Small intestine (tissue), 7 donors: ENCODE results near the gene RCOR2. TPM values are rescaled to one million over a fixed set of nuclear protein-coding genes. Genes with fewer than 3 reads are reported as not detected.
"Not testable (repeated sequence)": the region's sequence is repeated elsewhere in the genome, so short reads cannot be mapped to it uniquely, and the experiment has no call there.

Experiments
- DNase-seq, 2 donors: peaks; one replicate each; pipeline versions ENCODE4 v3.0.0 to v3.0.0-alpha.2; 2013
- FAIRE-seq: peaks from 2 replicates; lab custom pipeline; 2012; peaks lifted over from hg19 to GRCh38; lab: Jason Lieb, UNC
- H3K27ac ChIP-seq, 3 donors: one replicate each; pipeline ENCODE4 v1.5.1; 2013; ENCODE audit warnings: low read length in 2 of 3, mild to moderate bottlenecking in 2 of 3, control low read depth in 1 of 3, inconsistent platforms in 1 of 3, low read depth in 1 of 3, moderate library complexity in 1 of 3
- H3K27me3 ChIP-seq, 3 donors: one replicate each; pipeline ENCODE4 v1.6.1; 2013; ENCODE audit warnings: low read length in 3 of 3, inconsistent platforms in 1 of 3; ENCODE audit not compliant: control insufficient read depth in 3 of 3, insufficient read depth in 3 of 3
- H3K36me3 ChIP-seq, 3 donors: one replicate each; pipeline ENCODE4 v1.6.1; 2013; ENCODE audit warnings: low read length in 3 of 3, inconsistent platforms in 1 of 3, low read depth in 1 of 3, mild to moderate bottlenecking in 1 of 3, moderate library complexity in 1 of 3; ENCODE audit not compliant: control insufficient read depth in 3 of 3, insufficient read depth in 2 of 3
- H3K4me1 ChIP-seq, 3 donors: one replicate each; pipeline ENCODE4 v1.6.1; 2013; ENCODE audit warnings: low read length in 2 of 3, inconsistent platforms in 1 of 3, low read depth in 1 of 3, mild to moderate bottlenecking in 1 of 3, moderate library complexity in 1 of 3; ENCODE audit not compliant: control insufficient read depth in 3 of 3, insufficient read depth in 2 of 3
- H3K4me3 ChIP-seq, 3 donors: one replicate each; pipeline ENCODE4 v1.5.1; 2013; ENCODE audit warnings: low read length in 3 of 3, control low read depth in 1 of 3, inconsistent platforms in 1 of 3, low read depth in 1 of 3, mild to moderate bottlenecking in 1 of 3, moderate library complexity in 1 of 3
- H3K9me3 ChIP-seq, 2 donors: one replicate each; pipeline ENCODE4 v1.6.1; 2013; ENCODE audit warnings: low read depth in 1 of 2, low read length in 1 of 2; ENCODE audit not compliant: control insufficient read depth in 2 of 2, insufficient read depth in 1 of 2
- WGBS, 3 donors: extraction: QIAGEN DNeasy Blood & Tissue Kit; methylation state at CpG; one replicate each; pipeline ENCODE4 v1.1.7; 2013; 5-methylcytosine and 5-hydroxymethylcytosine counted together
- polyA plus RNA-seq, 4 donors: library from polyadenylated mRNA; stranded (reverse) in 3 of 4; unstranded in 1 of 4; fragments of 200-250 nt in 3 of 4; fragments of 120-200 nt in 1 of 4; gene quantifications; one replicate each; pipeline versions ENCODE4 v1.2.1 to v1.2.3, GENCODE V29; 2013
- donor health status: healthy with polysubstance abuse.
- donor health status: control.
- donor health status: control.
- donor health status: Bipolar disorder and iron deficiency.
- donor health status: healthy.

RCOR2 gene
- polyA plus RNA-seq, 4 donors: 1.3 to 5.0 (median 2.1) TPM; not detected in 1

DNA sequence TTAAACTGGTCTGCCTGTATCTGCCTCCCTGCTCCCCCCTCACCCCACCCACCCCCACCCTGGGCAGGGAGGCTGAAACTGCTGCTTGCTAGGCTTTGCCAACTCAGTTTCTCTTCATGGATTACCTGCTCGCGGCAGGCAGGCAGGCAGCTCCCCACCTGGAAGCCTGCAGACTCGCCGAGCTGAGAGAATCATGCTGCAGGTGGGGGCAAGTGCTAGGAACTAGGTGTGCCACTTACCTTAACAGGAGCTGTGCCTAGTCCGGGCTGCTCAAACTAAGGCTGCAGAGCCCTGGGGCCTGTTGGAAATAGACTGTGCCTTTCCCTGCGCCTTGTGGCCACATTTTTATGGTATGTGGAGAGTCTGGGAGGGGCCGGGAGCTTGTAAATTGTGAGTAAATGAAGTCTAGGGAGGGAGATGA lies 47.8 kb downstream of the RCOR2 start:
- Histone ChIP-seq H3K9me3 (no peaks in the 10 kb centered on the region), H3K36me3 (peaks cover 0 to 49% (median 0%) of the 10 kb centered on the region in 3 donors), H3K27ac (peak overlapping the region; percentile 30 to 60 (median 56)), H3K27me3 (no peaks in the 10 kb centered on the region), H3K4me3 (no peak overlapping the region), H3K4me1 (peaks cover 27 to 86% (median 34%) of the 10 kb centered on the region in 3 donors)
- FAIRE-seq (no peak), DNase-seq (peak; percentile 53 to 61)
- WGBS, 3 donors: 9 to 58% (median 43%) methylated on average over 7 of the region's 7 CpGs

DNA sequence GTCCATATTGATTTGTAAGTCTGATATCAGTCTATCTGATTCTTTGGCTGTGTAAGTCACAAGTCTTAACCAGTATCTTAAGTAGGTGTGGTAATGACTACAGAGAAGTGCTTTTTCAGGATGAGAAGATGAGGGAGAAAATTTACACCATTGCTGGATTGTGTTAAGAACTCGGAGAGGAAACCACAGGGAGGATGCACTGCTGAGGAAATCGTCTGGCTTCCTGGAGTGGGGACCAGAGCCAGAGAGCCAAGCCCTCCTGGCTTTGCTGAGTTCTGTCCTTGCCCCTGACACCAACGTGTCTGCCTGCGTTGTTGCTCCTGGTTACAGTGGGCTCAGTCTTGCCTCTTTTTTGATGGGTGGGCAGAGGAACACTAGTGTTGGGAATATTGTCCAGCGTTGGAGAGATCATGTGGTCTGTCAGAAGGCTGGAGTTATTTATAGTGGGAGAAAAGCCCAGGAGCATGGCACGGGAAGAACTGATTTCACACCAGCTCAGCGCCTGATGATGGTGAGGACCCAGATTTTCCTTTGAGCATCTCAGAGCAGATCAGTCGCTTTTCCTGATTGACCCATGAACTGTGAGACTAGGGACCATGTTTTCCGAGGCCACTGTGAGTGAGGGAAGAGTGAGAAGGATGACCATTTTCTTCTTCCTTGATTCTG lies 48.4 kb downstream of the RCOR2 start:
- FAIRE-seq (no peak), DNase-seq (no peak)
- H3K27me3 ChIP-seq: no peaks in the 10 kb centered on the region
- peaks cover 27 to 81% (median 34%) of the 10 kb centered on the region in 3 donors for H3K4me1 ChIP-seq
- peaks cover 0 to 47% (median 0%) of the 10 kb centered on the region in 3 donors for H3K36me3 ChIP-seq
- H3K4me3 ChIP-seq: no peak overlapping the region
- no peaks in the 10 kb centered on the region for H3K9me3 ChIP-seq
- WGBS, 3 donors: 36 to 48% (median 45%) methylated on average over 9 of the region's 9 CpGs
- H3K27ac ChIP-seq: peak overlapping the region in 2 of 3 donors; percentile 38 to 60

GRCh38 chr11:63867511-63867910 lies 49.5 kb downstream of the RCOR2 start:
- 97 to 98% (median 97%) methylated on average over 4 of the region's 4 CpGs for WGBS, 3 donors
- H3K9me3 ChIP-seq: no peaks in the 10 kb centered on the region
- peaks cover 25 to 80% (median 28%) of the 10 kb centered on the region in 3 donors for H3K4me1 ChIP-seq
- H3K27me3 ChIP-seq: no peaks in the 10 kb centered on the region
- no peak for DNase-seq
- peaks cover 0 to 49% (median 0%) of the 10 kb centered on the region in 3 donors for H3K36me3 ChIP-seq
- H3K27ac ChIP-seq: no peak overlapping the region
- no peak for FAIRE-seq
- H3K4me3 ChIP-seq: no peak overlapping the region

DNA sequence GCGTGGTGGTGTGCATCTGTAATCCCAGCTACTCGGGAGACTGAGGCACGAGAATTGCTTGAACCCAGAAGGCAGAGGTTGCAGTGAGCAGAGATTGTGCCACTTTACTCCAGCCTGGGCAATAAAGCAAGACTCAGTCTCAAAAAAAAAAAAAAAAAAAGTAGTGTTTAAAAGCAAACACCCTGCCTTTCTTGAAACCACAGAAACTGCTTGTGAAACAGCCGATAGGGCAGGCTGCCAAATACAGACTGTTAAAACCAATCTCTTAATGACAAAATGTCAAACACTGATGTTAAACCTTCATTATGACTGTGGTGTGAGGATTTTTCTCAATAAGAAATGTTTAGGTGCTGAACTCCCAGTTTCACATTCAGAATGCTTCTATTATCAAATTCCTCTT lies 50.8 kb downstream of the RCOR2 start:
- H3K4me1 ChIP-seq: peaks cover 25 to 72% (median 25%) of the 10 kb centered on the region in 3 donors

GRCh38 chr11:63863620-63864019 lies 53.3 kb downstream of the RCOR2 start:
- not testable (repeated sequence) for H3K27me3 ChIP-seq, DNase-seq, H3K9me3 ChIP-seq, FAIRE-seq, H3K4me3 ChIP-seq, H3K27ac ChIP-seq
- H3K4me1 ChIP-seq: peaks cover 8 to 61% (median 16%) of the 10 kb centered on the region in 3 donors
- WGBS, 3 donors: 95 to 96% (median 96%) methylated on average over 6 of the region's 6 CpGs
- peaks cover 0 to 58% (median 0%) of the 10 kb centered on the region in 3 donors for H3K36me3 ChIP-seq

More for the DNA sequence above, 50.8 kb downstream of the RCOR2 start:
- H3K27ac ChIP-seq: peak overlapping the region in 1 of 3 donors; percentile 43
- H3K27me3 ChIP-seq: no peaks in the 10 kb centered on the region
- 11 to 41% (median 18%) methylated on average over 4 of the region's 4 CpGs for WGBS, 3 donors
- no peaks in the 10 kb centered on the region for H3K9me3 ChIP-seq
- FAIRE-seq (no peak), DNase-seq (peak; percentile 67 to 74)
- no peak overlapping the region for H3K4me3 ChIP-seq
- H3K36me3 ChIP-seq: peaks cover 0 to 60% (median 0%) of the 10 kb centered on the region in 3 donors

DNA sequence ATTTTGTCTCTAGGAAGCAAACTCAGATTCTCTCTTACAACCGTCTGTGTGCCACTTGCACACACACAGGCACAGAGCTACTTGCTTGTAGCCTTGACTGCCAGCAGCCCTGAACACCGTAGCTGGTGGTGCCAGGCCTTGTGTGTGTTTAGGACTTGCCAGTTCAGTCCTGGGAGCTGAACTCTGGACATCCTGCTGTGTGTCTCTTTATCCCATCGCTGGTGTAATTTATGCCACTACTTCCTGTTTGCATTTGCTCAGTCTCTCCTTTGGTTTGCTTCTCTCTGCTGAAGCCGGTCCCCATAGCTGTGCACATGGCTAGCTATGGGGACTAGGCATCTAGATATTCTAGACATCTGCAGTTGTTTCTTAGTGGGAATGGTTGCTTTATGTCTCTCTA lies 54.0 kb downstream of the RCOR2 start:
- FAIRE-seq (no peak), DNase-seq (peak; percentile 55 to 88)
- H3K4me1 ChIP-seq: peaks cover 8 to 63% (median 16%) of the 10 kb centered on the region in 3 donors

More for the DNA sequence above, 54.0 kb downstream of the RCOR2 start:
- Histone ChIP-seq H3K4me3 (no peak overlapping the region), H3K9me3 (no peaks in the 10 kb centered on the region), H3K36me3 (peaks cover 0 to 57% (median 0%) of the 10 kb centered on the region in 3 donors), H3K27me3 (no peaks in the 10 kb centered on the region), H3K27ac (peak overlapping the region; percentile 16 to 74 (median 29))
- 11 to 21% (median 13%) methylated on average over 4 of the region's 4 CpGs for WGBS, 3 donors

Other genes with a start within 250 kb of the RCOR2 start
- 10 to 100 TPM in 1 of 4 donors, 1 to 10 TPM in 3; 4.6 to 11.6 (median 8.3) TPM for gene ATL3, start 245.8 kb downstream of the RCOR2 start, polyA plus RNA-seq
- gene RTN3, start 235.7 kb downstream of the RCOR2 start, polyA plus RNA-seq: 100 to 1,000 TPM in 1 of 4 donors, 10 to 100 TPM in 3; 27.3 to 101 (median 69.5) TPM
- gene ZFTA, start 148.4 kb downstream of the RCOR2 start, polyA plus RNA-seq: 10 to 100 TPM in 1 of 4 donors, 1 to 10 TPM in 2, under 1 TPM in 1; 0.22 to 55.1 (median 3.9) TPM
- 10 to 100 TPM in 1 of 4 donors, 1 to 10 TPM in 3; 1.1 to 17.4 (median 5.4) TPM for gene SPINDOC, start 103.7 kb downstream of the RCOR2 start, polyA plus RNA-seq
- gene MARK2, start 78.1 kb downstream of the RCOR2 start, polyA plus RNA-seq: 10 to 100 TPM; 25.9 to 44.8 (median 28.1) TPM
- 10 to 100 TPM; 13.1 to 36.2 (median 18.3) TPM for gene NAA40, start 21.8 kb upstream of the RCOR2 start, polyA plus RNA-seq
- 1,000 to 10,000 TPM in 3 of 4 donors, 100 to 1,000 TPM in 1; 331 to 1,570 (median 1,390) TPM for gene COX8A, start 57.5 kb upstream of the RCOR2 start, polyA plus RNA-seq
- 10 to 100 TPM; 76.0 to 93.5 (median 82.4) TPM for gene OTUB1, start 69.3 kb upstream of the RCOR2 start, polyA plus RNA-seq
- under 1 TPM in 2 of 4 donors, not detected in 2; 0.43 to 0.86 TPM for gene FLRT1, start 118.8 kb upstream of the RCOR2 start, polyA plus RNA-seq
- 100 to 1,000 TPM in 1 of 4 donors, 10 to 100 TPM in 3; 13.1 to 137 (median 17.8) TPM for gene MACROD1, start 248.9 kb upstream of the RCOR2 start, polyA plus RNA-seq